Measurements from ENCODE around the gene CPS1. TPM values are rescaled to one million over a fixed set of nuclear protein-coding genes. Genes with fewer than 3 reads are reported as not detected.

CPS1 gene
- total and polyA plus RNA-seq, 2 donors (not counting 3 experiments of a cell fraction or from before 2014, with no cell fraction given) = 0.18 to 0.53 TPM

- BruUV-seq (replicated peaks) = no TSS peak
- TF ChIP-seq POLR2AphosphoS5 (IDR thresholded peaks at IDR 0.05; ENCODE audit: insufficient read depth, low read depth, low read length) (no peak), EZH2 (IDR thresholded peaks at IDR 0.05; ENCODE audit: borderline replicate concordance, low read depth, low read length, severe bottlenecking) (no peak), GATA2 (IDR thresholded peaks at IDR 0.05; ENCODE audit: insufficient read depth, insufficient read length, low read depth, low read length) (no peak), FOS (IDR thresholded peaks at IDR 0.05; ENCODE audit: borderline replicate concordance, insufficient read depth, low read length) (no peak), MYC (IDR thresholded peaks at IDR 0.05; ENCODE audit: low read depth, low read length) (no peak), POLR2A (IDR thresholded peaks at IDR 0.05; ENCODE audit: low read depth, low read length) (no peak), MAX (IDR thresholded peaks at IDR 0.05; ENCODE audit: insufficient read depth, insufficient read length) (no peak)
- Histone ChIP-seq H2AFZ (ENCODE audit: low read depth, low read length) (no peak overlapping the region), H3K4me2 (ENCODE audit: insufficient read depth, low read length) (no peak overlapping the region), H3K4me3 (replicated peaks in 1 of 3; ENCODE audit: insufficient read depth in 1 of 3, low read depth in 1 of 3, low read length in 3 of 3) (no peak overlapping the region), H4K20me1 (replicated peaks; ENCODE audit: control insufficient read depth, extremely low read depth, insufficient read depth, low read length) (no peaks in the 10 kb centered on the region), H3K9me3 (replicated peaks; ENCODE audit: control insufficient read depth, insufficient read depth, low read length) (no peaks in the 10 kb centered on the region), H3K9ac (replicated peaks; ENCODE audit: extremely low read depth, insufficient read depth, low read length) (no peak overlapping the region), H3K36me3 (ENCODE audit: control insufficient read depth in 2 of 2, extremely low read depth in 1 of 2, insufficient read depth in 2 of 2, low read length in 2 of 2) (no peaks in the 10 kb centered on the region), H3K9me1 (replicated peaks; ENCODE audit: control insufficient read depth, extremely low read depth, insufficient read depth, low read length) (no peaks in the 10 kb centered on the region), H3K27me3 (ENCODE audit: control insufficient read depth in 2 of 2, insufficient read depth in 2 of 2, low read length in 2 of 2) (no peaks in the 10 kb centered on the region), H3K4me1 (ENCODE audit: control insufficient read depth, extremely low read depth, insufficient read depth, low read length) (no peaks in the 10 kb centered on the region), H3K27ac (ENCODE audit: insufficient read depth, low read depth, low read length) (no peak overlapping the region), H3K79me2 (ENCODE audit: control insufficient read depth, insufficient read depth, low read length) (no peaks in the 10 kb centered on the region)
- FAIRE-seq (no peak), DNase-seq (ENCODE audit: low read depth, low spot score) (no peak)
- ChIA-PET POLR2A (no interaction called here), CTCF (interaction anchor here (1.2 to 1.7 kb wide), 2 partner anchors 15 to 55 kb away, joined by 3 to 4 read pairs; no protein-coding TSS in a partner anchor)
- intact Hi-C loops (cut with micrococcal nuclease) = no loop called here
- dilution Hi-C loops (cut with MboI; ENCODE audit: extremely low pct_ligation_motif_present, low sequenced_read_pairs) = no loop called here
These were observed 1.3 kb downstream of the CPS1 start for GRCh38 chr2:210557721-210558120.

GRCh38 chr2:210558708-210559107 is 2.3 kb downstream of the CPS1 start:
- CTCF ChIA-PET = no interaction called here
- H3K79me2 ChIP-seq (ENCODE audit: control insufficient read depth, insufficient read depth, low read length) = no peaks in the 10 kb centered on the region

More at GRCh38 chr2:210558708-210559107, 2.3 kb downstream of the CPS1 start:
- POLR2A ChIA-PET = no interaction called here
- Histone ChIP-seq H2AFZ (ENCODE audit: low read depth, low read length) (no peak overlapping the region), H3K36me3 (ENCODE audit: control insufficient read depth in 2 of 2, extremely low read depth in 1 of 2, insufficient read depth in 2 of 2, low read length in 2 of 2) (no peaks in the 10 kb centered on the region), H3K9ac (replicated peaks; ENCODE audit: extremely low read depth, insufficient read depth, low read length) (no peak overlapping the region), H3K9me3 (replicated peaks; ENCODE audit: control insufficient read depth, insufficient read depth, low read length) (no peaks in the 10 kb centered on the region), H3K4me1 (ENCODE audit: control insufficient read depth, extremely low read depth, insufficient read depth, low read length) (no peaks in the 10 kb centered on the region), H3K4me2 (ENCODE audit: insufficient read depth, low read length) (no peak overlapping the region), H3K27me3 (ENCODE audit: control insufficient read depth in 2 of 2, insufficient read depth in 2 of 2, low read length in 2 of 2) (no peaks in the 10 kb centered on the region), H4K20me1 (replicated peaks; ENCODE audit: control insufficient read depth, extremely low read depth, insufficient read depth, low read length) (no peaks in the 10 kb centered on the region), H3K4me3 (replicated peaks in 1 of 3; ENCODE audit: insufficient read depth in 1 of 3, low read depth in 1 of 3, low read length in 3 of 3) (no peak overlapping the region), H3K9me1 (replicated peaks; ENCODE audit: control insufficient read depth, extremely low read depth, insufficient read depth, low read length) (no peaks in the 10 kb centered on the region), H3K27ac (ENCODE audit: insufficient read depth, low read depth, low read length) (no peak overlapping the region)
- dilution Hi-C loops (cut with MboI; ENCODE audit: extremely low pct_ligation_motif_present, low sequenced_read_pairs) (no loop called here), intact Hi-C loops (cut with micrococcal nuclease) (no loop called here)
- DNase-seq (ENCODE audit: low read depth, low spot score) (peak; percentile 8), FAIRE-seq (no peak)
- BruUV-seq (replicated peaks) = no TSS peak
- TF ChIP-seq MAX (IDR thresholded peaks at IDR 0.05; ENCODE audit: insufficient read depth, insufficient read length) (no peak), POLR2A (IDR thresholded peaks at IDR 0.05; ENCODE audit: low read depth, low read length) (no peak), JUN (IDR thresholded peaks at IDR 0.05; ENCODE audit: borderline replicate concordance, insufficient read depth, insufficient read length, low read depth) (no peak), GATA2 (IDR thresholded peaks at IDR 0.05; ENCODE audit: insufficient read depth, insufficient read length, low read depth, low read length) (no peak), CTCF (IDR thresholded peaks at IDR 0.05; ENCODE audit: extremely low read depth in 1 of 2, insufficient read depth in 1 of 2, low read depth in 1 of 2, low read length in 2 of 2) (no peak), FOS (IDR thresholded peaks at IDR 0.05; ENCODE audit: borderline replicate concordance, insufficient read depth, low read length) (no peak), MYC (IDR thresholded peaks at IDR 0.05; ENCODE audit: low read depth, low read length) (no peak)
